ENCODE results near the gene OR2G2. TPM values are rescaled to one million over a fixed set of nuclear protein-coding genes. Genes with fewer than 3 reads are reported as not detected.

The OR2G2 gene
- polyA plus RNA-seq, 1 donor (not counting 4 experiments of a cell fraction or from before 2014, with no cell fraction given) = not detected

- Histone ChIP-seq H3K27me3 (ENCODE audit: control insufficient read depth, extremely low read depth, insufficient read depth, low read length) (no peaks in the 10 kb centered on the region), H3K9ac (ENCODE audit: control insufficient read depth, extremely low read depth, insufficient read depth, low read length) (no peak overlapping the region), H3K4me3 (ENCODE audit: control insufficient read depth in 2 of 3, extremely low read depth in 1 of 3, insufficient read depth in 2 of 3, low read depth in 1 of 3, low read length in 3 of 3) (no peak overlapping the region), H3K79me2 (ENCODE audit: control insufficient read depth, insufficient read depth, low read length) (no peaks in the 10 kb centered on the region), H2AFZ (ENCODE audit: control insufficient read depth, low read length) (no peak overlapping the region), H3K9me3 (ENCODE audit: control insufficient read depth, low read depth, low read length) (no peaks in the 10 kb centered on the region), H3K4me2 (ENCODE audit: control insufficient read depth, extremely low read depth, insufficient read depth, low read depth, low read length) (no peak overlapping the region), H3K36me3 (ENCODE audit: control insufficient read depth in 2 of 2, extremely low read depth in 1 of 2, insufficient read depth in 2 of 2, low read length in 2 of 2) (no peaks in the 10 kb centered on the region), H3K4me1 (ENCODE audit: control insufficient read depth, extremely low read depth, insufficient read depth, low read length) (no peaks in the 10 kb centered on the region), H4K20me1 (ENCODE audit: control insufficient read depth, extremely low read depth, insufficient read depth, low read length) (no peaks in the 10 kb centered on the region), H3K9me1 (ENCODE audit: control insufficient read depth, extremely low read depth, insufficient read depth, low read length) (no peaks in the 10 kb centered on the region), H3K27ac (ENCODE audit: control insufficient read depth, insufficient read depth, low read length) (no peak overlapping the region)
- no peak for DNase-seq (ENCODE audit: low read depth, low spot score)
- FAIRE-seq = no peak
- no peak for TF ChIP-seq EZH2 (IDR thresholded peaks at IDR 0.05; ENCODE audit: low read length)
- TF ChIP-seq, protein P1, sequence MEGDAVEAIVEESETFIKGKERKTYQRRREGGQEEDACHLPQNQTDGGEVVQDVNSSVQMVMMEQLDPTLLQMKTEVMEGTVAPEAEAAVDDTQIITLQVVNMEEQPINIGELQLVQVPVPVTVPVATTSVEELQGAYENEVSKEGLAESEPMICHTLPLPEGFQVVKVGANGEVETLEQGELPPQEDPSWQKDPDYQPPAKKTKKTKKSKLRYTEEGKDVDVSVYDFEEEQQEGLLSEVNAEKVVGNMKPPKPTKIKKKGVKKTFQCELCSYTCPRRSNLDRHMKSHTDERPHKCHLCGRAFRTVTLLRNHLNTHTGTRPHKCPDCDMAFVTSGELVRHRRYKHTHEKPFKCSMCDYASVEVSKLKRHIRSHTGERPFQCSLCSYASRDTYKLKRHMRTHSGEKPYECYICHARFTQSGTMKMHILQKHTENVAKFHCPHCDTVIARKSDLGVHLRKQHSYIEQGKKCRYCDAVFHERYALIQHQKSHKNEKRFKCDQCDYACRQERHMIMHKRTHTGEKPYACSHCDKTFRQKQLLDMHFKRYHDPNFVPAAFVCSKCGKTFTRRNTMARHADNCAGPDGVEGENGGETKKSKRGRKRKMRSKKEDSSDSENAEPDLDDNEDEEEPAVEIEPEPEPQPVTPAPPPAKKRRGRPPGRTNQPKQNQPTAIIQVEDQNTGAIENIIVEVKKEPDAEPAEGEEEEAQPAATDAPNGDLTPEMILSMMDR (optimal IDR thresholded peaks at IDR 0.05 in 1 of 3, IDR thresholded peaks at IDR 0.05 in 1 of 3, conservative IDR thresholded peaks at IDR 0.05 in 1 of 3; ENCODE audit: extremely low read depth in 1 of 3, insufficient read depth in 2 of 3, low read length in 3 of 3) = no peak
- dilution Hi-C loops (cut with MboI; ENCODE audit: extremely low pct_ligation_motif_present, low sequenced_read_pairs) = no loop called here
Measured at GRCh38 chr1:247561711-247562110, 26.4 kb upstream of the OR2G2 start.

DNA sequence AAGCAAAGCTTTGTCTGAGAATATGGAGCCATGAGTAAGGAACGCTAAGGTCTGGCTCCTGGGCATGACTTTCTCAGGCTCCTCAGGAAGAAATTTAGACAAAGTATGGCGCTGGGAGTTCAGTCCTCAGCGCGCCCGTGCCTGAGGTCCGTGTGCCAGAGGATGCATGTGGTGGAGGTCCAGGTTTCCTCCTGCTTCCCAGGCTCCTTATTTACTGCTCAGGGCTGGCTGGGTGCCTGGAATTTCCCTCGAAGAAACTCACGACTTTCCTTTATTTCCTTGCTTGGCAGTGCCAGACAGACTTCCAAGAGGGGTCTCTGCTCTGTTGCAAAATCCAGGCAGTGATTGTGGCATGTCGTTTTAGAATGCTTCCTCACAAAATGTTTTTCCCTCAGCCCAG lies 26.0 kb upstream of the OR2G2 start:
- dilution Hi-C loops (cut with MboI; ENCODE audit: extremely low pct_ligation_motif_present, low sequenced_read_pairs) = no loop called here
- H3K9me3 ChIP-seq (ENCODE audit: control insufficient read depth, low read depth, low read length) = no peaks in the 10 kb centered on the region
- H3K27ac ChIP-seq (ENCODE audit: control insufficient read depth, insufficient read depth, low read length) = no peak overlapping the region
- no peak overlapping the region for H2AFZ ChIP-seq (ENCODE audit: control insufficient read depth, low read length)
- H3K4me1 ChIP-seq (ENCODE audit: control insufficient read depth, extremely low read depth, insufficient read depth, low read length) = no peaks in the 10 kb centered on the region
- H3K27me3 ChIP-seq (ENCODE audit: control insufficient read depth, extremely low read depth, insufficient read depth, low read length) = no peaks in the 10 kb centered on the region
- H3K36me3 ChIP-seq (ENCODE audit: control insufficient read depth in 2 of 2, extremely low read depth in 1 of 2, insufficient read depth in 2 of 2, low read length in 2 of 2) = no peaks in the 10 kb centered on the region
- no peak for FAIRE-seq
- no peak for DNase-seq (ENCODE audit: low read depth, low spot score)
- H3K4me2 ChIP-seq (ENCODE audit: control insufficient read depth, extremely low read depth, insufficient read depth, low read depth, low read length) = no peak overlapping the region
- H4K20me1 ChIP-seq (ENCODE audit: control insufficient read depth, extremely low read depth, insufficient read depth, low read length) = no peaks in the 10 kb centered on the region
- H3K4me3 ChIP-seq (ENCODE audit: control insufficient read depth in 2 of 3, extremely low read depth in 1 of 3, insufficient read depth in 2 of 3, low read depth in 1 of 3, low read length in 3 of 3) = no peak overlapping the region
- H3K9ac ChIP-seq (ENCODE audit: control insufficient read depth, extremely low read depth, insufficient read depth, low read length) = no peak overlapping the region
- H3K9me1 ChIP-seq (ENCODE audit: control insufficient read depth, extremely low read depth, insufficient read depth, low read length) = no peaks in the 10 kb centered on the region
- TF ChIP-seq EZH2 (IDR thresholded peaks at IDR 0.05; ENCODE audit: low read length) = no peak
- H3K79me2 ChIP-seq (ENCODE audit: control insufficient read depth, insufficient read depth, low read length) = no peaks in the 10 kb centered on the region

DNA sequence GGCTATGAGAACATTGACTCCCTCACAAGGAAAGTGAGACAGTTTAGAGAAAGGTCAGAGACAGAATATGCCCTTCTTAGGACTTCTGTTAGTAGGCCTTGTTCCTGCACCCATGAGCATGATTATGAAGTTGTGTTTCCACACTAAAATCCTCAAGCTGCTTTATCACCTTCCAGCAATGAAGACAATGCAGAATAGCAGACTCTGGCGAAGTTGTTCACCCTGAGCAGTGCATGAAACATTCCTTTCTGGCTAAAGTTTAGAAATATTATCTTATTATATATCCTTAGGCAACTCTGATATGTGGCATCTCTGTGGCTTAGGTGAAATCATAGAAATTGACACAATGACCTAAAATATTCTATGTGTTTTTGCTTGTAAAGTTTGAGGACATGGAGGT lies 13.9 kb upstream of the OR2G2 start:
- no peaks in the 10 kb centered on the region for H3K36me3 ChIP-seq (ENCODE audit: control insufficient read depth in 2 of 2, extremely low read depth in 1 of 2, insufficient read depth in 2 of 2, low read length in 2 of 2)
- no peaks in the 10 kb centered on the region for H3K4me1 ChIP-seq (ENCODE audit: control insufficient read depth, extremely low read depth, insufficient read depth, low read length)
- no peak overlapping the region for H3K4me2 ChIP-seq (ENCODE audit: control insufficient read depth, extremely low read depth, insufficient read depth, low read depth, low read length)
- no peak for FAIRE-seq
- no peak overlapping the region for H3K4me3 ChIP-seq (ENCODE audit: control insufficient read depth in 2 of 3, extremely low read depth in 1 of 3, insufficient read depth in 2 of 3, low read depth in 1 of 3, low read length in 3 of 3)
- no peaks in the 10 kb centered on the region for H3K9me1 ChIP-seq (ENCODE audit: control insufficient read depth, extremely low read depth, insufficient read depth, low read length)
- no peaks in the 10 kb centered on the region for H4K20me1 ChIP-seq (ENCODE audit: control insufficient read depth, extremely low read depth, insufficient read depth, low read length)
- H3K27me3 ChIP-seq (ENCODE audit: control insufficient read depth, extremely low read depth, insufficient read depth, low read length) = no peaks in the 10 kb centered on the region
- no peak overlapping the region for H3K9ac ChIP-seq (ENCODE audit: control insufficient read depth, extremely low read depth, insufficient read depth, low read length)
- no peak for TF ChIP-seq EZH2 (IDR thresholded peaks at IDR 0.05; ENCODE audit: low read length)
- TF ChIP-seq, protein P1 (optimal IDR thresholded peaks at IDR 0.05 in 1 of 3, IDR thresholded peaks at IDR 0.05 in 1 of 3, conservative IDR thresholded peaks at IDR 0.05 in 1 of 3; ENCODE audit: extremely low read depth in 1 of 3, insufficient read depth in 2 of 3, low read length in 3 of 3) = no peak
- dilution Hi-C loops (cut with MboI; ENCODE audit: extremely low pct_ligation_motif_present, low sequenced_read_pairs) = no loop called here
- H2AFZ ChIP-seq (ENCODE audit: control insufficient read depth, low read length) = no peak overlapping the region
- no peaks in the 10 kb centered on the region for H3K9me3 ChIP-seq (ENCODE audit: control insufficient read depth, low read depth, low read length)
- no peak for DNase-seq (ENCODE audit: low read depth, low spot score)
- H3K27ac ChIP-seq (ENCODE audit: control insufficient read depth, insufficient read depth, low read length) = no peak overlapping the region
- no peaks in the 10 kb centered on the region for H3K79me2 ChIP-seq (ENCODE audit: control insufficient read depth, insufficient read depth, low read length)
